Measurements from ENCODE around the gene TTLL10.
"Not testable (repeated sequence)": the region's sequence is repeated elsewhere in the genome, so short reads cannot be mapped to it uniquely, and the experiment has no call there.

Gene TTLL10

GRCh38 chr1:1171546-1172340 is 1.9 kb upstream of the TTLL10 start:
- peak; percentile 25 to 38 for DNase-seq

GRCh38 chr1:1173061-1173792 is 453 bp upstream of the TTLL10 start:
- DNase-seq = no peak

GRCh38 chr1:1175221-1176062 is 1.8 kb downstream of the TTLL10 start:
- DNase-seq = no peak

- not testable (repeated sequence) for DNase-seq
Measured at GRCh38 chr1:1176063-1176761, 2.5 kb downstream of the TTLL10 start.

- no peak for DNase-seq
Measured at GRCh38 chr1:1176931-1177330, 3.3 kb downstream of the TTLL10 start.

GRCh38 chr1:1177452-1178206 is 3.9 kb downstream of the TTLL10 start:
- DNase-seq = no peak

- no peak for DNase-seq
Measured at GRCh38 chr1:1178794-1179331, 5.2 kb downstream of the TTLL10 start.

- no peak for DNase-seq
Measured at GRCh38 chr1:1179346-1179982, 5.8 kb downstream of the TTLL10 start.

GRCh38 chr1:1179983-1180861 is 6.5 kb downstream of the TTLL10 start:
- DNase-seq = no peak

- DNase-seq = no peak
Measured at GRCh38 chr1:1181129-1181937, 7.7 kb downstream of the TTLL10 start.

GRCh38 chr1:1181938-1182410 is 8.3 kb downstream of the TTLL10 start:
- DNase-seq = no peak

- DNase-seq = no peak
Measured at GRCh38 chr1:1182491-1183220, 9.0 kb downstream of the TTLL10 start.

GRCh38 chr1:1183221-1183747 is 9.6 kb downstream of the TTLL10 start:
- no peak for DNase-seq

- no peak for DNase-seq
Measured at GRCh38 chr1:1183833-1184775, 10.4 kb downstream of the TTLL10 start.

GRCh38 chr1:1185101-1185765 is 11.6 kb downstream of the TTLL10 start:
- DNase-seq = no peak

GRCh38 chr1:1187938-1188337 is 14.3 kb downstream of the TTLL10 start:
- DNase-seq = no peak

Data from activated CD4-positive, alpha-beta T cell treated with anti-CD3 and anti-CD28 coated beads for 4 hours (primary cell).